ENCODE measurements around the gene SH2D5. TPM values are rescaled to one million over a fixed set of nuclear protein-coding genes. Genes with fewer than 3 reads are reported as not detected.

The SH2D5 gene
- total RNA-seq, 1 donor = 4.3 TPM

DNA sequence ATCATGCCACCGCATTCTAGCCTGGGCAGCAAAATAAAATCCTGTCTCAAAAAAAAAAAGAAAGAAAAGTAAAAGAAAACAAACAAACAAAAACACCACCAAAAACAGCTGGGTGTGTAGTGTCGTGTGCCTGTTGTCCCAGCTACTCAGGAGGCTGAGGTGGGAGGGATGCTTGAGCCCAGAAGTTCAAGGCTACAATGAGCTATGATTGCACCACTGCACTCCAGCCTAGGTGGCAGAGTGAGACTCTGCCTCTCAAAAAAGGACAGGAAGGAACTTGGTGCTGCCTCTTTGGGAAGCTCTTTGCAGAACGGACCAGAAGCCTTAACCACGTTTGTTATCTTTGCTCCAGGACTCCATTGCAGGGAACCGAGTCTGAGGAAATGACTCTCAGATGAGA, 25.7 kb downstream of the SH2D5 start:
- TF ChIP-seq, protein P1, sequence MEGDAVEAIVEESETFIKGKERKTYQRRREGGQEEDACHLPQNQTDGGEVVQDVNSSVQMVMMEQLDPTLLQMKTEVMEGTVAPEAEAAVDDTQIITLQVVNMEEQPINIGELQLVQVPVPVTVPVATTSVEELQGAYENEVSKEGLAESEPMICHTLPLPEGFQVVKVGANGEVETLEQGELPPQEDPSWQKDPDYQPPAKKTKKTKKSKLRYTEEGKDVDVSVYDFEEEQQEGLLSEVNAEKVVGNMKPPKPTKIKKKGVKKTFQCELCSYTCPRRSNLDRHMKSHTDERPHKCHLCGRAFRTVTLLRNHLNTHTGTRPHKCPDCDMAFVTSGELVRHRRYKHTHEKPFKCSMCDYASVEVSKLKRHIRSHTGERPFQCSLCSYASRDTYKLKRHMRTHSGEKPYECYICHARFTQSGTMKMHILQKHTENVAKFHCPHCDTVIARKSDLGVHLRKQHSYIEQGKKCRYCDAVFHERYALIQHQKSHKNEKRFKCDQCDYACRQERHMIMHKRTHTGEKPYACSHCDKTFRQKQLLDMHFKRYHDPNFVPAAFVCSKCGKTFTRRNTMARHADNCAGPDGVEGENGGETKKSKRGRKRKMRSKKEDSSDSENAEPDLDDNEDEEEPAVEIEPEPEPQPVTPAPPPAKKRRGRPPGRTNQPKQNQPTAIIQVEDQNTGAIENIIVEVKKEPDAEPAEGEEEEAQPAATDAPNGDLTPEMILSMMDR (IDR thresholded peaks at IDR 0.05; ENCODE audit: insufficient read depth, low read depth, low read length) = no peak
- DNase-seq (ENCODE audit: low read depth) = no peak
- no peak overlapping the region for H3K4me3 ChIP-seq (ENCODE audit: low read depth, low read length)

DNA sequence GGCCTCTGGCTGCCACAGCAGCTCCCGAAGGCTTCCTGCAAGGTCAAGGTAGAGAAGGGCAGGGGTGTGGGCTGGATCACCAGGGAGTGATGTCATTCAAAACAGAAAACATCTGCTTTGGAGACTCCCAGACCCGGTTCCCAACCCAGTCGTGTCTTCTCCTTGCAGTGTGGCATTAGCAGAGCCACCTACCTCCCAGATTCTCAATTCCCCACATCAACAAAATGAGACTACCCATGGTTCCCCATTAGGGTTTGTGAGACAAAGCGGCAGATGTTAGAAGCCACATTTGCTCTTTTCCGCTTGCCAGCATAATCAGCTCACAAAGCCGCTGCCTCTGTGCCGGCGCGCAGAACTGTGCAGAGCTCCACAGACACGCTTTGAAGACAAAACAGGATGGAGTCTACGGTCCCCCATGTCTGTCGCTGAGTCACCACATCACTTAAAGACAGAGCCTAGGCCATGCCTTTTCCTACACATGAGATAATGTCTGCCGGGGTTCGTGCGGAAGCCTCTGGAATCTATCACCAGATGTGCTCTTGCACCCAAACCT, 27.2 kb downstream of the SH2D5 start:
- DNase-seq (ENCODE audit: low read depth) = no peak
- no peak overlapping the region for H3K4me3 ChIP-seq (ENCODE audit: low read depth, low read length)
- TF ChIP-seq, protein P1 (IDR thresholded peaks at IDR 0.05; ENCODE audit: insufficient read depth, low read depth, low read length) = no peak

DNA sequence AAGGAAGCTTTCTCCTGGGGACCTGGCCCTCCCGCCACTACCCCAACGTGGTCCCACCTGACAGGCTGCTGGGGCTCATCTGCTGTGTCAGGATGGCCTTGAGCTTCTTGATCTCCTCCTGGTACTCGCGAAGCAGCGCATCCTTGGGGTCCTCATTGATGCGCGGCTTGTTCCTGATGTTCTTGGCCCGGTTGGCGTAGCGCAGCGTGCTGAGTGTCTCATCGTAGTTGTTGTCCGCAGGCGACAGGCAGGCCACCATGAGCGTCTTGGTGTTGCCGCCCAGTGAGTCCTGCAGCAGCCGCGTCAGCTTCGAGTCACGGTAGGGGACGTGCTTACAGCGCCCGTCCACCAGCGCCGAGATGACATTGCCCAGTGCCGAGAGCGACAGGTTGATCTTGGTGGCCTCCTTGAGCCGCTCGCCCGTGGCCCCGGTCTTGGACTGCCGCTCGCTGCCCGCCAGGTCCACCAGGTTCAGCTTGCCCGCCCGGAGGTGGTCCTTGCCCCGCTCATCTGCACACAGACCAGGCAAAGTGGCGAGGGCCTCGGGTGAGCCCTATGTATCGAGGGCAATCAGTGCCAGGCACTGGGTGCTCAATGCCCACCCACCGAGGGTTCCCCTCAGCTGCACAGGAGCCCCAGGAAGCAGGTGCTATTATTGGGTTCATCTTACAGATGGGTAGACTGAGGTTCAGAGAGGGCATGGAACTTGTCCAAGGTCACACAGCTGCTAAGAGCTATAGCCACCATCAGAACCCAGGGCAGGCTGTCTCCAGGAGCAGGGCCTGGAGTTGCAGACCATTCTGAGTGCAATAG, 27.9 kb downstream of the SH2D5 start:
- TF ChIP-seq, protein P1 (IDR thresholded peaks at IDR 0.05; ENCODE audit: insufficient read depth, low read depth, low read length) = no peak
- H3K4me3 ChIP-seq (ENCODE audit: low read depth, low read length) = no peak overlapping the region
- DNase-seq (ENCODE audit: low read depth) = no peak

DNA sequence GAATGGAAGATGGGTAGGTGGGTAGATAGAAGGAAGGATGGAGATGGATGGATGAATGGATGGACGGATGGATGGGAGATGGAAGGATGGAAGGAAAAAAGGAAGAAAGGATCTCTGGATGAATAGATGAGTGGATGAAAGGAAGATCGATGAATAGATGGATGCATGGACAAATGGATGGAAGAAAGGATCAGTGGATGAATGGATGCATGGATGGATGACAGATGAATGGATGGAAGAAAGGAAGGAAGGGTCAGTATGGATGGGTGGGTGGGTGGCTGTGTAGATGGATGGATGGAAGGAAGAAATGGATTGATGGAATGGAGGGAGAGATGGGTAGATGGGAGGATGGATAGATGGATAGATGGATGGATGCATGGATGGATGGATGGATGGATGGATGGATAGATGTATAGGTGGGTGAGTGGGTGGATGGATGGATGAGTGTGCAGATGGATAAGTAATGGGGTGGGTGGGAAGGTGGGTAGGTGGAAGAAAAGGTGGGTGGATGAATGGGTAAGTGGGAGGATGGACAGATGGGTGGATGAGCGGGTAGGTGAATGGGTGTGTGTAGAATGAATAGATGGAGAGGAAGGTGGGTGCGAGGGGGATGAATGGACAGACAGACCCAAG, 29.3 kb downstream of the SH2D5 start:
- no peak for DNase-seq (ENCODE audit: low read depth)
- H3K4me3 ChIP-seq (ENCODE audit: low read depth, low read length) = no peak overlapping the region
- TF ChIP-seq, protein P1 (IDR thresholded peaks at IDR 0.05; ENCODE audit: insufficient read depth, low read depth, low read length) = no peak

DNA sequence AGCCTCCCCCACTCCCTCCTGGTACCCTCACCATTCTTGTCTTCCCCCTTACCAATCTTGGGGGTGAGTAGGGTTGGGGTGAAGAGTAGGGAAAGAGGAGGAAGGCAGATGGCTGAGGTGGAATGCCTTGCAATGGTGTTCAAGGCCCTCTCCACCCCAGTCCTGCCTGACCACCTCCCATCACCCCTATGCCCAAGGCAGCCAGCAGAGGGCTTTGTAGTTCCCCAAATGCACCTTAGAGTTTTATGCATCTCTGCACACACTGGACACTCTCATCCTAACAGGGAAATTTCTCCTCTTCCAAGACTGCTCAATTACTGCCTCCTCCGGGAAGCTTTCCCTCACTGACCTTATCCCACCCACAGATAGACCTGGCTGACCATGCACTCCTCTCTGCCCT, 30.1 kb downstream of the SH2D5 start:
- no peak overlapping the region for H3K4me3 ChIP-seq (ENCODE audit: low read depth, low read length)
- DNase-seq (ENCODE audit: low read depth) = peak; percentile 34
- TF ChIP-seq, protein P1 (IDR thresholded peaks at IDR 0.05; ENCODE audit: insufficient read depth, low read depth, low read length) = peak; percentile 64

DNA sequence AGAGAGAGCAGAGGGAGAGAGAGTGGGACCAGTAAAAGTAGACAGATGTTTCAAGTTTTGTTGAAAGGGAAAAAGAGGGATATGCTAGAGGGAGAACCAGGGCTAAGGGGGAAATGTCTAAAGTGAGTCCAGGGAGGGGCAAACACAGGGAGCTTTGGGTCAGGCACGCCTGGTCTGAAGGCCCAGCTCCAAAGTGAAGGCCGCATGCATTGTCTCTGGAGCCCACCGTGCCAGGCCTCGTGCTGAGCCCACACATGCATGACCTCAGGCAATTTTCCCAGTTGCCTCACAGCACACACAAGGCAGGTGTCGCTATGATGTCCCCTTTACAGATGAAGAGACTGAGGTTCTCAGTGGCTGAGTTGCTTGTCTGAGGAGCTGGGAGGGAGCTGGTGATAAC, 30.7 kb downstream of the SH2D5 start:
- H3K4me3 ChIP-seq (ENCODE audit: low read depth, low read length) = no peak overlapping the region
- TF ChIP-seq, protein P1 (IDR thresholded peaks at IDR 0.05; ENCODE audit: insufficient read depth, low read depth, low read length) = no peak
- DNase-seq (ENCODE audit: low read depth) = no peak
